Progenitor cell of endocrine pancreas (in vitro differentiated cells): Measurements from ENCODE around the gene MTIF2. TPM values are rescaled to one million over a fixed set of nuclear protein-coding genes. Genes with fewer than 3 reads are reported as not detected.
A peak's percentile ranks its signal among the peaks of the same experiment; 100 is the strongest.
"Not testable (repeated sequence)": the region's sequence is repeated elsewhere in the genome, so short reads cannot be mapped to it uniquely, and the experiment has no call there.

ENCODE experiments used
- DNase-seq: peaks from one replicate; pipeline ENCODE4 v3.0.0; 2021; ENCODE audit warnings: low spot score; ENCODE audit not compliant: unreplicated experiment
- H3K27ac Mint-ChIP-seq: 2 replicates; pipeline ENCODE4 v1.8.0; 2021; ENCODE audit warnings: mild to moderate bottlenecking, moderate library complexity, mixed read lengths
- H3K27me3 Mint-ChIP-seq: 2 replicates; pipeline ENCODE4 v1.8.0; 2021; ENCODE audit warnings: mixed read lengths
- H3K36me3 Mint-ChIP-seq: 2 replicates; pipeline ENCODE4 v1.8.0; 2022; ENCODE audit warnings: mixed read lengths; ENCODE audit not compliant: insufficient read depth
- H3K4me1 Mint-ChIP-seq: 2 replicates; pipeline ENCODE4 v1.8.0; 2021; ENCODE audit warnings: low read depth, mixed read lengths
- H3K4me3 Mint-ChIP-seq: 2 replicates; pipeline ENCODE4 v1.8.0; 2021; ENCODE audit warnings: low read depth, mild to moderate bottlenecking, moderate library complexity, mixed read lengths
- H3K9me3 Mint-ChIP-seq: 2 replicates; pipeline ENCODE4 v1.8.0; 2021; ENCODE audit warnings: low read depth, mixed read lengths
- total RNA-seq: library from RNA; stranded (reverse); gene quantifications from 2 replicates; pipeline ENCODE4 v1.2.1, GENCODE V29; 2021
- TF ChIP-seq, protein P1 (sequence below): fragments of 200-600 bp; sonication (generic); IDR thresholded peaks from one replicate; pipeline ENCODE4 v1.5.0; 2021; ENCODE audit warnings: antibody characterized with exemption, mild to moderate bottlenecking; ENCODE audit not compliant: unreplicated experiment

The MTIF2 gene
- total RNA-seq, 1 donor from 2014 or later: 24.5 TPM

GRCh38 chr2:55231546-55232083 is 37.4 kb downstream of the MTIF2 start:
- Mint-ChIP-seq H3K36me3 (peaks cover 13% of the 10 kb centered on the region), H3K9me3 (no peaks in the 10 kb centered on the region), H3K27me3 (no peaks in the 10 kb centered on the region), H3K27ac (peak overlapping the region; percentile 99), H3K4me1 (peaks cover 36% of the 10 kb centered on the region), H3K4me3 (peak overlapping the region; percentile 99)
- no peak for DNase-seq
- TF ChIP-seq, protein P1, sequence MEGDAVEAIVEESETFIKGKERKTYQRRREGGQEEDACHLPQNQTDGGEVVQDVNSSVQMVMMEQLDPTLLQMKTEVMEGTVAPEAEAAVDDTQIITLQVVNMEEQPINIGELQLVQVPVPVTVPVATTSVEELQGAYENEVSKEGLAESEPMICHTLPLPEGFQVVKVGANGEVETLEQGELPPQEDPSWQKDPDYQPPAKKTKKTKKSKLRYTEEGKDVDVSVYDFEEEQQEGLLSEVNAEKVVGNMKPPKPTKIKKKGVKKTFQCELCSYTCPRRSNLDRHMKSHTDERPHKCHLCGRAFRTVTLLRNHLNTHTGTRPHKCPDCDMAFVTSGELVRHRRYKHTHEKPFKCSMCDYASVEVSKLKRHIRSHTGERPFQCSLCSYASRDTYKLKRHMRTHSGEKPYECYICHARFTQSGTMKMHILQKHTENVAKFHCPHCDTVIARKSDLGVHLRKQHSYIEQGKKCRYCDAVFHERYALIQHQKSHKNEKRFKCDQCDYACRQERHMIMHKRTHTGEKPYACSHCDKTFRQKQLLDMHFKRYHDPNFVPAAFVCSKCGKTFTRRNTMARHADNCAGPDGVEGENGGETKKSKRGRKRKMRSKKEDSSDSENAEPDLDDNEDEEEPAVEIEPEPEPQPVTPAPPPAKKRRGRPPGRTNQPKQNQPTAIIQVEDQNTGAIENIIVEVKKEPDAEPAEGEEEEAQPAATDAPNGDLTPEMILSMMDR: no peak

DNA sequence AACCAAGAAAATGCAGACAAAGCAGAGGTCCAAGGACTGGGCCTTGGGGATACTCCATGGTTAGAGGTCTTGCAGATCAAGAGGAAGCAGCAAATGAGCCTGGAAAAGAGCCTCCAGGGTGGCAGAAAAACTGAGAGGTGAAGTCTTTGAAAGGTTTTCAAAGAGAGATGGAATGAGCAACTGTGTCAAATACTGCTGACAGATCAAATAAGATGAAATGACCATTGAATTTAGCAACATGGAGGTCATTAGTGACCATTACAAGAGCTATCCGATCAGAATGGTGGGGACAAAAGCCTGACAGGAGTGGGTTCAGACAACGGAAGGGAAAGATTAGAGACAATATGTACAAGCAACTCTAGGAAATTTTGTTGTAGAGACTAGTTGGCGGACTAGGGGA is 38.5 kb downstream of the MTIF2 start:
- Mint-ChIP-seq H3K27ac (peak overlapping the region; percentile 99), H3K36me3 (peaks cover 11% of the 10 kb centered on the region), H3K4me1 (peaks cover 36% of the 10 kb centered on the region), H3K27me3 (no peaks in the 10 kb centered on the region), H3K4me3 (peak overlapping the region; percentile 99), H3K9me3 (no peaks in the 10 kb centered on the region)
- TF ChIP-seq, protein P1: no peak
- no peak for DNase-seq

DNA sequence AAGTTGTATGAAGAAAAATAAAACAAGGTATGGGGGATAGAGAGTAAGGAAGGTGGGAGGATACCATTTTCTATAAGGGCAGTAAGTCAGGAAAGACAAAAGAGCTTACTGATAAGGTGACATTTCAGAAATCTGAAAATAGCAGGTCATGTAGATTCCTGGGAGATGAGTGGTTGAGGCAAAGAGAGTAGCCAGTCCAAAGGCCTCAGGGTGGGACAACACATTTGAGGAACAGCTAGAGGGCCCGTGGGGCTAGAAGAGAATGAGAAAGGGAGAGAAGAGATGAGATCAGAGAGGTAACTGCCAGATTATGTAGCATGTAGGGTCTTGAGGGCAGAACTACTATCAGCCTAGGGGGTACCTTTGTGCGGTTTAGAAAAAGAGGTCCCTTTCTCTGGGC is 39.8 kb downstream of the MTIF2 start:
- no peak for DNase-seq
- no peaks in the 10 kb centered on the region for H3K9me3 Mint-ChIP-seq
- peak overlapping the region; percentile 28 for H3K4me3 Mint-ChIP-seq
- H3K27ac Mint-ChIP-seq: peak overlapping the region; percentile 38
- H3K4me1 Mint-ChIP-seq: peaks cover 34% of the 10 kb centered on the region
- no peaks in the 10 kb centered on the region for H3K27me3 Mint-ChIP-seq
- peaks cover 11% of the 10 kb centered on the region for H3K36me3 Mint-ChIP-seq
- TF ChIP-seq, protein P1: no peak

- DNase-seq: no peak
- Mint-ChIP-seq H3K27me3 (no peaks in the 10 kb centered on the region), H3K4me1 (peaks cover 27% of the 10 kb centered on the region), H3K4me3 (no peak overlapping the region), H3K9me3 (no peaks in the 10 kb centered on the region), H3K27ac (no peak overlapping the region), H3K36me3 (peaks cover 6% of the 10 kb centered on the region)
- TF ChIP-seq, protein P1: no peak
These were observed 40.8 kb downstream of the MTIF2 start for GRCh38 chr2:55228226-55228563.

DNA sequence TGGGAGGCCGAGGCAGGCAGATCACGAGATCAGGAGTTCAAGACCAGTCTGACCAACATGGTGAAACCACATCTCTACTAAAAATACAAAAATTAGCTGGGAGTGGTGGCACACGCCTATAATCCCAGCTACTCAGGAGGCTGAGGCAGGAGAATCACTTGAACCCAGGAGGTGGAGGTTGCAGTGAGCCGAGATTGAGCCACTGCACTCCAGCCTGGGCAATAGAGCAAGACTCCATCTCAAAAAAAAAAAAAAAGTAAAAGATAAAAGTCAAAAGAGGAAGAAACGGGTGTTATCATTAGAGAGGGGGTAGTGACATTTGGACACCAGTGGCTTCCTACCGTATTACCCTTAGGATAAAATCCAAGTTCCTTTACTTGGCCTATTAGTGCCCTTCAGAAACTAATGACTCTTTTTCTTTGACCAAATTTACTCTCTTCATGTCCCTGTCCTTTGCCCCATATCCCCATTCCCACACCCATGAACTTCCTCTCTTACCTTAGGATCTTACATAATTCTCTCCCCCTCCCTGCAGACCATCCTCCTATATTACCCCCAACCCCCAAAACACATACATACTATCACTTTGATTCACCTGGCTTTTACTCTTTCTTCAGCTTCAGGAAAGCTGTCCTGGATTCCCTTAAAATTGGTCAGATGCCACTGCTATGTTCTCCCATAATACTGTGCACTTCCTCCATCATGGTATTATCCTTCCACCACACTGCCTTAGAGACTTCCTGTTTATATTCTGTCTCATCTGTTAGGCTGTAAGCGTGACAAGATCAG is 41.4 kb downstream of the MTIF2 start:
- not testable (repeated sequence) for H3K36me3 Mint-ChIP-seq, DNase-seq, H3K27ac Mint-ChIP-seq, H3K4me3 Mint-ChIP-seq, H3K27me3 Mint-ChIP-seq, H3K9me3 Mint-ChIP-seq
- H3K4me1 Mint-ChIP-seq: peaks cover 27% of the 10 kb centered on the region

- DNase-seq: no peak
- TF ChIP-seq, protein P1: no peak
- Mint-ChIP-seq H3K36me3 (peaks cover 7% of the 10 kb centered on the region), H3K9me3 (no peaks in the 10 kb centered on the region), H3K4me3 (no peak overlapping the region), H3K27ac (peak overlapping the region; percentile 56), H3K4me1 (peaks cover 19% of the 10 kb centered on the region), H3K27me3 (no peaks in the 10 kb centered on the region)
These were observed 43.5 kb downstream of the MTIF2 start for GRCh38 chr2:55225481-55226020.
